ENCODE results near the gene MRPS5. TPM values are rescaled to one million over a fixed set of nuclear protein-coding genes. Genes with fewer than 3 reads are reported as not detected.

The MRPS5 gene
- total RNA-seq, 4 donors from 2014 or later = 53.4 to 106 (median 68.7) TPM

DNA sequence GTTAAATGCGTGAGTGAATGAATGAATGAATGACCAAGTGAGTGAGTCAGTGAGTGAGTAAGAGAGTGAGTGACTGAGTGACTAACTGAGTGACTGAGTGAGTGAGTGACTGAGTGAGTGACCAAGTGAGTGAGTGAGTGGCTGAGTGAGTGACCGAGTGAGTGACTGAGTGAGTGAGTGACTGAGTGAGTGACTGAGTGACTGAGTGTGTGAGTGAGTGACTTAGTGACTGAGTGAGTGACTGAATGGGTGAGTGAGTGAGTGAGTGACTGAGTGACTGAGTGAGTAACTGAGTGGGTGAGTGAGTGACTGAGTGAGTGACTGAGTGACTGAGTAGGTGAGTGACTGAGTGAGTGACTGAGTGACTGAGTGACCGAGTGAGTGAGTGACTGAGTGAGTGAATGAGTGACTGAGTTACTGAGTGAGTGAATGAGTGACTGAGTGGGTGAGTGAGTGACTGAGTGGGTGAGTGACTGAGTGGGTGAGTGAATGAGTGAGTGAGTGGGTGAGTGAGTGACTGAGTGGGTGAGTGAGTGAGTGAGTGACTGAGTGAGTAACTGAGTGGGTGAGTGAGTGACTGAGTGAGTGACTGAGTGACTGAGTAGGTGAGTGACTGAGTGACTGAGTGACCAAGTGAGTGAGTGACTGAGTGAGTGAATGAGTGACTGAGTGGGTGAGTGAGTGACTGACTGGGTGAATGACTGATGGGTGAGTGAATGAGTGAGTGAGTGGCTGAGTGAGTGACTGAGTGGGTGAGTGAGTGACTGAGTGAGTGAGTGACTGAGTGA, 84.8 kb downstream of the MRPS5 start:
- peaks cover 0 to 8% (median 2%) of the 10 kb centered on the region in 3 donors for H3K27me3 ChIP-seq
- ATAC-seq = no peak
- DNase-seq = no peak
- no peaks in the 10 kb centered on the region for H3K9me3 ChIP-seq
- no peak overlapping the region for H3K27ac ChIP-seq
- intact Hi-C loops (cut with DNase I; ENCODE audit: low total_unique reads) (no loop called here), in situ Hi-C loops (cut with MboI; ENCODE audit: low sequenced_read_pairs in 4 of 4) (no loop called here)
- TF ChIP-seq POLR2A (IDR thresholded peaks at IDR 0.05) (no peak), CTCF (IDR thresholded peaks at IDR 0.05 in 4 of 5, conservative IDR thresholded peaks at IDR 0.05 in 1 of 5) (no peak)
- H3K36me3 ChIP-seq = no peaks in the 10 kb centered on the region
- H3K4me1 ChIP-seq = no peaks in the 10 kb centered on the region
- no peak overlapping the region for H3K4me3 ChIP-seq

Other genes starting within 250 kb of the MRPS5 start
- gene MAL, start 96.1 kb downstream of the MRPS5 start, total RNA-seq = 1 to 10 TPM in 1 of 4 donors, under 1 TPM in 2, not detected in 1; 0.64 to 2.4 (median 0.87) TPM
- gene ZNF514, start 38.0 kb upstream of the MRPS5 start, total RNA-seq = 10 to 100 TPM in 1 of 4 donors, 1 to 10 TPM in 3; 3.8 to 11.5 (median 5.9) TPM
- gene ZNF2, start 44.0 kb upstream of the MRPS5 start, total RNA-seq = 1 to 10 TPM; 2.4 to 3.6 (median 2.9) TPM
- 1 to 10 TPM; 1.5 to 4.5 (median 2.1) TPM for gene ZNF892, start 85.7 kb upstream of the MRPS5 start, total RNA-seq
- under 1 TPM in 2 of 4 donors, not detected in 2; 0.33 to 0.46 TPM for gene PROM2, start 152.6 kb upstream of the MRPS5 start, total RNA-seq
- gene KCNIP3, start 175.5 kb upstream of the MRPS5 start, total RNA-seq = 1 to 10 TPM in 2 of 4 donors, under 1 TPM in 2; 0.55 to 2.9 (median 1.0) TPM

Data from gastrocnemius medialis (tissue), 4 donors.